ENCODE data around the gene PSMA1. TPM values are rescaled to one million over a fixed set of nuclear protein-coding genes. Genes with fewer than 3 reads are reported as not detected.
"Not testable (repeated sequence)": the region's sequence is repeated elsewhere in the genome, so short reads cannot be mapped to it uniquely, and the experiment has no call there.

The PSMA1 gene
- 128 TPM for total RNA-seq
- long read RNA-seq, transcript PSMA1-201 (10 exons, 1,505 nt), result major isoform, 74 of 97 reads
- long read RNA-seq, partial matches to known transcripts, result 2 of 97 reads
- long read RNA-seq, other reads (novel, unspliced or antisense), result 17 of 97 reads

DNA sequence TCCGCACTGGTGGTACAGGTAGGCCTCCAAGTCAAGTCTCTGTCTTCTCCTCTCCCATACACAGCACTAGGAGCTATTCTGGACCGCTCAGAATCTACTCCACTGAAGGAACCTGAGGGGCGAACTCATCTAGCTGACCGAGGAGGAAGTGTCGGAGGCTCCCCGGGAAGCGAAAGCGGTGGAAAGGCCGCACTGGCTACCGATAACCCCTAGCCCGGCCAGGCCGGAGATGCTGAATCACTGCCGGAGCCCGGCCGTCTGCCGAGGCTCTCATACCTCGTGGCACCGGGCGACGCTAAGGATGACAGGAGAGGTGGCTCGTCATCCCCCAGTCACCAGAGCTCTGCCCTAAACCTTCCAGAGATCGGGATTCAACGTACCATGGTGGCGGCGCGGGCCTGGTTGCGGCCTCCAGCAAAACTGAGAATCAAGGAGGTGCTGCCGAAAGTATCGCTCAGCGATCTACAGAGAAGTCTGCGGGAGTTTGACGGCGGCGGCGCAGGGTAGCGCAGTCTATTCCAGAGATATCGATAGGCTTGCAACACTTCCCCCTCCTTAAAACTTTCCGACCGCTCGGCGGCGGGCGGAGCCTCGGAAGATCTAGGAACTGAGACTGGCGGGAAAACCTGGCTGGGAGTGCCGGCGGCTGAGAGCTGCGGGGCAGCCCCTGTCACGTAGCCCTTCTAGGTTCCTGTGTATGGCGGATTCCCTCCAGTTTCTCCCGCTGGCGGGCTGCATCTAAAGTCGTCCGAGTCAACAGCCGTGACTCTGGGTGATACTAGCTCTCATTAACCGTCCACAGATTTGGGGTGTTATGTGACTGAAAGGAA, at the start of gene PSMA1:
Gene PSMA1 (minus strand): TSS at position 470 of the 830 bp plus-strand sequence. CDS start 87 bp downstream, at position 383.
- no peaks in the 10 kb centered on the region for H3K27me3 ChIP-seq
- intact Hi-C loops (cut with DNase I), result no loop called here
- H3K4me1 ChIP-seq, result peaks cover 14% of the 10 kb centered on the region
- peak; percentile 46 for TF ChIP-seq CTCF (IDR thresholded peaks at IDR 0.05)
- peaks cover 33% of the 10 kb centered on the region for H3K36me3 ChIP-seq
- peak within 1 kb of the TSS; percentile 89 for H3K27ac ChIP-seq
- ATAC-seq (peak; percentile 98), DNase-seq (peak; percentile 98)
- H3K9me3 ChIP-seq, result no peaks in the 10 kb centered on the region
- H3K4me3 ChIP-seq, result peak within 1 kb of the TSS; percentile 71

- H3K27ac ChIP-seq; H3K36me3 ChIP-seq; H3K4me1 ChIP-seq; H3K4me3 ChIP-seq; DNase-seq; ATAC-seq; H3K9me3 ChIP-seq; intact Hi-C loops (cut with DNase I); H3K27me3 ChIP-seq: not testable (repeated sequence)
These were observed 49.3 kb upstream of the PSMA1 start for GRCh38 chr11:14569516-14569915.

- Histone ChIP-seq H3K4me1 (no peaks in the 10 kb centered on the region), H3K27ac (no peak overlapping the region), H3K27me3 (no peaks in the 10 kb centered on the region), H3K36me3 (no peaks in the 10 kb centered on the region), H3K4me3 (no peak overlapping the region), H3K9me3 (no peaks in the 10 kb centered on the region)
- intact Hi-C loops (cut with DNase I), result no loop called here
- ATAC-seq (no peak), DNase-seq (no peak)
- no peak for TF ChIP-seq CTCF (IDR thresholded peaks at IDR 0.05)
These were observed 47.0 kb upstream of the PSMA1 start for GRCh38 chr11:14567064-14567651.

- H3K36me3 ChIP-seq, result no peaks in the 10 kb centered on the region
- intact Hi-C loops (cut with DNase I), result no loop called here
- no peaks in the 10 kb centered on the region for H3K4me1 ChIP-seq
- H3K4me3 ChIP-seq, result no peak overlapping the region
- no peak overlapping the region for H3K27ac ChIP-seq
- H3K27me3 ChIP-seq, result no peaks in the 10 kb centered on the region
- H3K9me3 ChIP-seq, result no peaks in the 10 kb centered on the region
- TF ChIP-seq CTCF (IDR thresholded peaks at IDR 0.05), result no peak
- DNase-seq (no peak), ATAC-seq (no peak)
These were observed 46.3 kb upstream of the PSMA1 start for GRCh38 chr11:14566331-14567063.

DNA sequence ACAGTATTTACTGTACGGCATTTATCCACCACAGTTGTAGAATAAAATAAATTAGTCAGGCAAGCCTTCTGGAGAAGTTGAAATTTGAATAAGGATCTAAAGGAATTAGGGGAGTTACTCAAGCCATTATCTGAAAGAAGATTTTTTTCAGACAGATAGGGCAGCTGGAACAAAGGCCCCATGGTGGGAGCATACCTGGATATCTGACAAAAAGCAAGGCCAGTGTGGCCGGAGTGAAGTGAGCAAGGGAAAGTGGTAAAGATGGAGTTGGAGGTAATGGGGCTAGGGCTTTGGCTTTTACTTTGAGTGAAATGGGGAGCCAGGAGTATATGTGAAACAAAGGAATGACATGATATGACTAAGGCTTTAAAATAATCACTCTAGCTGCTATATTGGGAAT, 45.7 kb upstream of the PSMA1 start:
- H3K4me1 ChIP-seq, result no peaks in the 10 kb centered on the region
- no peaks in the 10 kb centered on the region for H3K36me3 ChIP-seq
- no peak overlapping the region for H3K27ac ChIP-seq
- H3K4me3 ChIP-seq, result no peak overlapping the region
- H3K9me3 ChIP-seq, result no peaks in the 10 kb centered on the region
- no peak for DNase-seq
- no peak for ATAC-seq
- intact Hi-C loops (cut with DNase I), result no loop called here
- no peak for TF ChIP-seq CTCF (IDR thresholded peaks at IDR 0.05)
- H3K27me3 ChIP-seq, result no peaks in the 10 kb centered on the region

All from upper lobe of right lung (tissue), 1 donor.